Measurements from ENCODE around the gene CHD3.

GRCh38 chr17:7858522-7858810 lies 30.1 kb upstream of the CHD3 start:
- no peak for TF ChIP-seq CEBPB (IDR thresholded peaks at IDR 0.05)
- no peak for TF ChIP-seq EP300 (IDR thresholded peaks at IDR 0.05; ENCODE audit: borderline replicate concordance)
